ENCODE measurements around the gene TMEM80.
"Not testable (repeated sequence)": the region's sequence is repeated elsewhere in the genome, so short reads cannot be mapped to it uniquely, and the experiment has no call there.

Gene TMEM80

DNA sequence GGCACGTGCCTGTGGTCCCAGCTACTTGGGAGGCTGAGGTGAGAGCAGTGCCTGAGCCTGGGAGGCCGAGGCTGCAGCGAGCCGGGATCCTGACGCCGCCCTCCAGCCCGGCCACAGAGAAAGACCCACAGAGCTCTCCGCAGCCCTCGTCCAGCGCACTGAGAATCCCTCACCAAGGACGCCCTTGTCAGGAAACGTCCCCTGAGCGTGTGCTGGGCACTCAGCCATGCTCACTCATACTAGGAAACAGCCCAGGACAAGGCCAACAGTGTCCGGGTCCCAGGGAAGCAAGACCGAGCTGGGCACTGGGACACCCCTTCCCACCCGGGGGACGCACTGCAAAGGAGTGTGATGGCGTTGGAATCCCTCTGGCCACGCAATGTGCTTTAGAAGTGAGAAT lies 15.1 kb upstream of the TMEM80 start:
- DNase-seq = no peak

GRCh38 chr11:680970-681369 lies 14.6 kb upstream of the TMEM80 start:
- DNase-seq = no peak

DNA sequence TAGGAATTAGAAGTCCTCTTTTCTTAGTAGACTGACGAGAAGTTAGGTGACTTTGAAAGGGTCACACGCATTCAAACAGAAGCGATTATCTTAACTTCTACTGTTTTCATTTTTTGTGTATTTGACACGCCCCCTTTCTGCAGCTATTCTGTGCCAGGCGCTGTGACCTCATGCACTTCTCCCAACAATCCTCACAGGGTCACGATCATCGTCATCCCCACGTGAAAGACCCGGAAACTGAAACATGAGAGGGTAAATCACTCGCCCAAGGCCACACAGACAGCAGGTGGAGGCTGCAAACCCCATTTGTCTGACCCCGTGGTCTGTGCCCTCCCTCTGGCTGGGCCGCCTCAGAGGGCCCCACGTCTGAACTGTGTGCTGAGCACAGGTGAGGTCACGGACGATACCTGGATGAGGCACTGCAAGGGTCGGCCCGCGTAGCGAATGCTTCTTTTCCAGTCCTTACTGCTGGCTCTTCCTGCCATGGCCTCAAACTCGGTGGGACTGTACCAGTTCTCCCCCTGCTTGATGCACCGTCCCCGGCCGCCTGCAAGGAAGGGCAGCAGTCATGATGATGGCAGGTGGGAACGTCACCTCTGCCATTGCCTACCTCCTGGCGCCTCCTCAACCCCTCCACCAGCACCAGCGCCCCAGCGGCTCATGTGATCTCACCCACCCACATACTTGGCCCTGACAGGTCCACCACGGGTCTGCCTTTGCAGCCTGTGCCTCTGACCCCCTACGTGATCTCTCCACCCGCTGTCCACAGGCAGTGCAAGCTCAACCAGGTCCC lies 9.0 kb upstream of the TMEM80 start:
- DNase-seq = no peak

DNA sequence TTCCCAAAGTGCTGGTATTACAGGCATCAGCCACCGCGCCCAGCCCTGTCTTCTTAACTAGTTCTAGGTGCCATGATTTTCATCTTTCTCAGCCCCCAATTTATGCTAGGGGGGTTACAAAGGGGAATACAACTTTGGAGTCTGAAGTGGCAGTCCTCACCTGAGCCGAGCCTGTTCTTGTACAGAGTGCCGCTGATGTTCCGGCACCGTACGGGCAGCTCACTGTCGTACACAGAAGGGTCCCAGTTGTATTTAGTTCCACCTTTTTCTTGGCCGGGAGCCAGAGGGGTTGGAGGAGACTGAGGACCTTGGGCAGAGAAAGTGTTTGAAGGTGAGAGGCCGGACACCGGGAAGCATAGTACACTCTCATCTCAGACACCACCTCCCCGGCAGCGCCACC lies 7.9 kb upstream of the TMEM80 start:
- DNase-seq = no peak

DNA sequence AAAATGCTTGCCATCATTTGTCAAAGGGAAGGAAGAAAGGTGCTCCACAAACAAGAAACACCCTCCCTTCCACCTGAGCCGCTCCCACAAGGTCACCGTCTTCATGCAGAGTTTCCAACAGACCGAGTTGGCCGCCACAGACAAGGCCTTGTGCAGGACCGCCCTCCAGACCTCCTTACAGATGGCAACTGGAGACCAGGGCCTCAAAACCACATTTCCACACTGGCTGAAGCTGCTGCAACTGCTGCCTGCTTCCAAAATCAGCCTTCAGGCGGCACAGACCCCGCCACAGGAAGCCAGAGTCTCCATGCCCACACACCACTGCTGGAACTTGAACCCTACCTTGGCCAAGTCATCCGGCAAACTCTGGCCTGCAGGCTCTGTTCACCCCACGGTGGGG lies 6.9 kb upstream of the TMEM80 start:
- DNase-seq = no peak

DNA sequence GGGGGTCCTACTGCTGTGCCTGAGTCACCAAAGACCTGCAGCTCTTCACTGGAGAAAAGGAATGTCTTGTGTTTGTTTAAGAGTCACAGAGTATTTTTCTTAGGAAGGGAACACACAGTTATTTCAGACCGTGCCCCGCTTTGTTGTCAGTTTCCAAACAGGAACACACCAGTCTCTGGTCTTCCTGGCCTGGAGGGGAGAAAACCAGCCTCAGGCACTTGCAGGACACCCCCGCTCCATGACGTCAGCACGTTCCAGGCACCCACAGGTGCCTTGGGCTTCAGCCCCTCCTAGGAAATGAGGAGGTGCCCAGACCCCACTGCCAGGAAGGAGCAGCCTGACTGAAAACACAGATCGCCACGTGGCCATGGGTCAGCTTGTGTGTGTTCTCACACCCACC lies 6.0 kb upstream of the TMEM80 start:
- no peak for DNase-seq

- not testable (repeated sequence) for DNase-seq
Observed at GRCh38 chr11:690244-690643, 5.4 kb upstream of the TMEM80 start.

DNA sequence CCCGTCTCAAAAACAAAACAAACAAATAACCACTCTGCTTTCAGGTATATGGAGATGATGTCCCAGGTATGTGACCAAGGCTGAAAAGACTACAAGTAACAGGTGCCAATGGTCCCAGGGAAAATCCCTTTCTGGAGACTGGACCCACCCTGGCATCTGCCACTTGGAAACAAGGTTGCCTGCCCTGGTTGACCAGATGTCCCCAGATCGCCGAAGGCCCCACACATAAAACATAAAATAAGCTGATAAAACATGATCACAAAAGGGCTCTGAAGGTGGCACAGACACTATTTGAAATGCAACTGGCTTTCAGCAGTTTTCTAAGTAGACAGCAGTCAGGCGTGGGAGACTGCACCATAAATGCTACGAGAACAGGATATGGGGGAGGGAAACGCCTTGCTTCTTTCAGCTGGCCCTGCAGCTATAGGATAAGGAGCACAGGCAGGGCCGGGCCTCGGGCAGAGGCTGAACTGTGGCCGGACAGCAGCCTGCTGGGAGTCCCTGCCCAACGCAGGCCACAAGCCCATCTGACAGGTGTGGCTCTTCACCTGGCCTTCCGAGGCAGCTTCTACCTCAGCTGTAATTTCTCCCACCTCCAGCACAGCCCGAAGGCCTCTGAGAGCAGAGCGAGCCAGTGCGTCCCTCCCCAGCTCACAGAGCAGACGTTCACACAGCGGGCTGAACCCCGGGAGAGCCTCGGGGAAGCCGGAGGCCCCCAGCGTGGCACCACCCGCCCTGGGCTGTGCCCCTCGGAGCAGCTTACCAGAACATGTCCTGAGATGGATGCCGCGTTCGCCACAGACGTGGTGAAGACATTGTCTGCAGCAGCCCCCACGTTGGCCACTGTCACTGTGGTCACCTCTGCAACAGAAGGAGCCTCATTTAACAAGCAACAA lies 4.6 kb upstream of the TMEM80 start:
- DNase-seq = no peak

GRCh38 chr11:691710-692590 lies 3.7 kb upstream of the TMEM80 start:
- DNase-seq = no peak

GRCh38 chr11:692824-693414 lies 2.7 kb upstream of the TMEM80 start:
- no peak for DNase-seq

GRCh38 chr11:693415-693831 lies 2.2 kb upstream of the TMEM80 start:
- peak in 1 of 2 experiments; percentile 15 for DNase-seq

- DNase-seq = no peak
Observed at GRCh38 chr11:693887-694562, 1.6 kb upstream of the TMEM80 start.

DNA sequence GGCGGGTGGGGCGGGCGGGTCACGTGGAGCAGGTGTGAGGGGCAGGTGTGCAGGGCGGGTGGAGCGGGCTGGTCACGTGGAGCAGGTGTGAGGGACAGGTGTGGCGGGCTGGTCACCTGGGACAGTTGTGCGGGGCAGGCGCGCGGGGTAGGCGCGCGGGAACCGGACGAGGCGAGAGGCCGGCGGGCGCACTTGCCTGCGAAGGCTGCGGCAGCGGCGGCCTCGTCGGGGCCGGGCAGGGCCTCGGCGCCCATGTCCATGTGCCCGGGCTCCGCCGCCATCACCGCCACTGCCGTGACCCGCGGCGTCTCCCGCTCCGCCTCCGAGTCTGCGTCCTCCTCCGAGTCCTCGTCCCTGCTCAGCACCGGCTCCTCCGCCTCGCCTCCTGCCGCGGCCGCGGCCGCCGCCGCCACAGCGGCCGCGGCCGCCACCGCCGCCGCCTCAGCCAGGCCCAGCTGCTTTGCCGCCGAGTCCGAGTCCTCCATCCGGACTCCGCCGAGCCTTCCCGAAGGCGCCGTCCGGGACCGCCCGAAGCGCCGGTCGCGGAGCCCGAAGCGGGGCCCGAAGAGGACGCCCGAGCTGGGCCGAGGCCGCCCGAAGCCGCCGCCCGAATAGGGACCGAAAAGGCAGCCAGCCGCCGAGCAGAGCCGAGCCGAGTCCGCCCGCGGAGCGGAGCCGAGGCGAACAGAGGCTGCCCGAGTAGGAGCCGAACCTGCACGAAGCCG lies 891 bp upstream of the TMEM80 start, which contains the start of gene DEAF1:
Gene DEAF1, minus strand, starts transcription at position 660 of the 725 bp plus-strand sequence. Its CDS starts 175 bp downstream, at position 485.
- DNase-seq = peak; percentile 94 to 95

DNA sequence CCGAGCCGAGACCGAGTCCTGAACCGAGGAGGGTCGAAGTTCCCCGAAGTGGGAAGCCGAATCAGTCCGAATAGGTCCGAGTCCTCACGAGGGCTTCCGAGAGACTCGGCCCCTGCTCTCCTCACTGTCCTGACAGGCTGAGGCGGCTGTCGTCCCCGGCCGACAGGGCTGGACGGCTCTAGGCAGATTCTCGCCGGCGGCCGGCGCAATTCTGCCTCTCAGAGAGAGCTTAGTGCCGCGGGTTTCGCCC lies 403 bp upstream of the TMEM80 start:
- no peak for DNase-seq

DNA sequence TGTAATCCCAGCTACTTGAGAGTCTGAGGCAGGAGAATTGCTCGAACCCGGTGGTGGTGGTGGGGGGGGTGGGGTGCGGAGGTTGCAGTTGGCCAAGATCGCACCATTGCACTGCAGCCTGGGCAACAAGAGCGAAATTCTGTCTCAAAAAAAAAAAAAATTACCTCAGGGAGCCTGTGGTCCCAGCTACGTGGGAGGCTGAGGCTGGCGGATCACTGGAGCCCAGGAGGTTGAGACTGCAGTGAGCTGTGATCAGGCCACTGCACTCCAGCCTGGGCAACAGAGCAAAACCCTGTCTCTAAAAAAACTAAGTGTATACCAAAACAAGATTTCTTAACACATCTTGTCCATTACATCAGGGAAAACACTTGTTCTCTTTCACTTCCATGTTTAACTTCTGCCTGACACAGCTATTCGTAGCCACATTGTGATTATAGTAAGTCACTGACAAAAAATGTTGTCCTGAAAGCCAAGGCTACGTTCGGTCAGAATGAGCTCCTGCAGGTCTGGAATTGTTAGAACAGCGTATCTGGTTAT lies 1.4 kb downstream of the TMEM80 start:
- no peak for DNase-seq

DNA sequence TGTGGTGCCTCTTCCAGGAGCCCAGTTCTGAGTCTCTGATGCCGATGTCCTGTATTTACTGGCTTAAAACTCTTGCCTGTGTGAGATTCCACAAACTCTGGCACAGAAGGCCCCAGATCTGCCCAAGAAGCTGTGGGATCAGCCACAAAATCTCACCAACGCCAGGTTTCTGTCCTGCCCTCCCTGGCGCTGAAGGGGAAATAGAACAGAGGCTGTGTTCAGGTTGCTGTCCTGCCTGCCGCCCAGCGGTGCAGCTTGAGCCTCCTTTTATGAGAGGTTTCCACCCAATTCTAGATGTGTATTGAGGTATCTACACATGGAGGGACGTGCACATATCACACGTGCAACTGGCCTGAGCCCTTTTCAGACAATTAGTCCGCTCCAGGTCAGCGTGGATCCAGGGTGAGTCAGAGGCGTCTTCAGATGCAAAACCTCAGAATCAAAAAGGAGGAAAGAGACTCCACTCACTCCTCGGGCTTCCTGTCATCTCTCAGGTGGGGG lies 2.2 kb downstream of the TMEM80 start:
- DNase-seq = no peak

DNA sequence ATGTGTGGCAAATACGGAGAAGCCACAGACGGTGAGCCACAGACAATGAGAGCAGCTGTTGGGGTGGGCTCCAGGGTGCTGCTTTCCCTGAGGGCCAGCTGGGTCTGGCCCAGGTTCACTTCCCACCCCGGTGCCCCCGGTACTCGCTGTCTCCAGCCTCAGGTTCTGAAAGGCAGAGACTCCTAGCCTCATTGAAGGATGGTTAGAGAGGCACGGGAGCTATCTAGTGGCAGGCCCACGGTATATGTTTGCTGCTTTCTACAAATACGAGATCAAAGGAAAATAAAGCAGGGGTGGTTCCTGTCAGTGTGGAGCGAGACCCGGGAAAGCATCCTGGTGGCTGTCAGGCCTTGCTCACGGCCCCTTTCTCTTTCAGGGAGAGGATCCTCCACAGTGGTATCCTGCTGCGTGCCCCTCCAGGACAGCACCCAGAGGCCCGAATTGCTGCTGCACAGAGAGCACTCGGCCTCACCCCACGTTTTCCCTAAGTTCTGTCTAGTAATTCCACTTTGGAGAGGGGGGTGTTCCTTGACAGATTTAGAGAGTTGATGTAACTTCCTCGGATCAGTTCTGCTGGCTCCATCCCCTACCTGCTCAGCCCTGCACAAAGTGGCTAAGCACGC lies 3.0 kb downstream of the TMEM80 start:
- DNase-seq = no peak

- no peak for DNase-seq
Observed at GRCh38 chr11:699116-699508, 3.5 kb downstream of the TMEM80 start.

DNA sequence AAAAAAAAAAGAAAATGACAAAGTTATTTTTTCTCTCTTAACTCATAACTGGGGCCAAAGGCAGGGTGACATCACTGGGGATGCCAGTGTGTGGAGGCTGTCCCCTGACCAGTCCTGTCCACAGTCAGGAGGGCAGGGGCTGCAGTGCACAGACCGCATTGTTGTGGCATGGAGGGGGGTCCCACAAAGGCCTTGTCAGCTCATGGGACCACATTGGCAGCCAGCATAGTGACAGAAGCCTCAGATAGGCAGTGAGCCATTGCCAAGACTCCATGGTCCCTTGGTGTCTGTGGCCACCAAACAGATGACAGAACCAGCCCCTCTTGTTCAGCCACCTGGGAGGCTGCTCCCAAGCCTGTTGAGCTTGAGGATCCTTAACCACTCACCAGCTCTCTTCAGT lies 4.1 kb downstream of the TMEM80 start:
- no peak for DNase-seq

GRCh38 chr11:701741-702461 lies 6.3 kb downstream of the TMEM80 start:
- DNase-seq = no peak
